GM18867 (cell line): ENCODE data around the gene GSTA4.
A peak's percentile ranks its signal among the peaks of the same experiment; 100 is the strongest.
"Not testable (repeated sequence)": the region's sequence is repeated elsewhere in the genome, so short reads cannot be mapped to it uniquely, and the experiment has no call there.

Source experiments
- ATAC-seq: cut with Tn5 transposase; IDR thresholded peaks from one replicate; pipeline ENCODE4 v1.9.1; 2021; ENCODE audit warnings: mild to moderate bottlenecking, moderate library complexity; ENCODE audit not compliant: unreplicated experiment

GSTA4 gene

GRCh38 chr6:53014744-53015143 lies 19.7 kb upstream of the GSTA4 start:
- no peak for ATAC-seq

GRCh38 chr6:53014063-53014462 lies 19.0 kb upstream of the GSTA4 start:
- ATAC-seq = no peak

DNA sequence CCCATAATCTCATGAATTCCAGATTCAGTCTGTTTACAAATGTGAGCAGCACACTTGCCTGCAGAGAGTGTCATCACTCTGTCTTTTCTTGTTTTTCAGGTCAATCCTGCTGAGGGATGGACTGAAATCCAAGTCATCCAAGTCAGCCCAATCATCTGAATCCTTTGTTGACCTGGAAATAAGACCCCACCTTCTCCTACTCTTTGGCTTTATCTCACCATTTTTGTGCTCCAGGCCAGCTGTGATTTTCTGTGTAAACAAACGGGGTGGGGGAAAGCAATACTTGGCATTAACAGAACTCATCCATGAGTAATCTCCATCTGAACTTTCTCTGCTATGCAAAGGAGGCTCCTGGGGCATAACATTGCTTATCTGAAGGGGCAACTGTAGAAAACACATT lies 16.9 kb upstream of the GSTA4 start:
- ATAC-seq = no peak

GRCh38 chr6:53010504-53010903 lies 15.4 kb upstream of the GSTA4 start:
- ATAC-seq = no peak

- ATAC-seq = no peak
Observed at GRCh38 chr6:53009511-53009910, 14.4 kb upstream of the GSTA4 start.

- ATAC-seq = no peak
Observed at GRCh38 chr6:53009056-53009455, 14.0 kb upstream of the GSTA4 start.

DNA sequence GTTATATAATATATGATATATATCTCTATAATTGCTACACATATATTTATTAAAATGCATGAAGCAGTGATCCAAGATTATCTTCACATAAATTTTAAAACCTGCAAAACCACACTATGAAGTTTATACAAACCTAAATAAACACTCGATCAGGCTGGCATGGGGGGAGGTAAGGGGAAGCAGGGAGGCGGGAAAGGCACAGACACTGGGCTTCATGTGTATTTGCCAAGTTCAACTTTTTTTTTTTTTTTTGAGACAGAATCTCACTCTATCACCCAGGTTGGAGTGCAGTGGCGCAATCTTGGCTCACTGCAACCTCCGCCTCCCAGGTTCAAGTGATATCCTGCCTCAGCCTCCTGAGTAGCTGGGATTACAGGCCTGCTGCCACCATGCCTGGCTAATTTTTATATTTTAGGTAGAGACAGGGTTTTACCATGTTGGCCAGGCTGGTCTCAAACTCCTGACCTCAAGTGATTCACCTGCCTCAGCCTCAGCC lies 13.2 kb upstream of the GSTA4 start:
- ATAC-seq = not testable (repeated sequence)

- ATAC-seq = no peak
Observed at GRCh38 chr6:53005663-53006250, 10.7 kb upstream of the GSTA4 start.

- no peak for ATAC-seq
Observed at GRCh38 chr6:52999456-52999855, 4.4 kb upstream of the GSTA4 start.

- ATAC-seq = no peak
Observed at GRCh38 chr6:52998603-52999002, 3.5 kb upstream of the GSTA4 start.

DNA sequence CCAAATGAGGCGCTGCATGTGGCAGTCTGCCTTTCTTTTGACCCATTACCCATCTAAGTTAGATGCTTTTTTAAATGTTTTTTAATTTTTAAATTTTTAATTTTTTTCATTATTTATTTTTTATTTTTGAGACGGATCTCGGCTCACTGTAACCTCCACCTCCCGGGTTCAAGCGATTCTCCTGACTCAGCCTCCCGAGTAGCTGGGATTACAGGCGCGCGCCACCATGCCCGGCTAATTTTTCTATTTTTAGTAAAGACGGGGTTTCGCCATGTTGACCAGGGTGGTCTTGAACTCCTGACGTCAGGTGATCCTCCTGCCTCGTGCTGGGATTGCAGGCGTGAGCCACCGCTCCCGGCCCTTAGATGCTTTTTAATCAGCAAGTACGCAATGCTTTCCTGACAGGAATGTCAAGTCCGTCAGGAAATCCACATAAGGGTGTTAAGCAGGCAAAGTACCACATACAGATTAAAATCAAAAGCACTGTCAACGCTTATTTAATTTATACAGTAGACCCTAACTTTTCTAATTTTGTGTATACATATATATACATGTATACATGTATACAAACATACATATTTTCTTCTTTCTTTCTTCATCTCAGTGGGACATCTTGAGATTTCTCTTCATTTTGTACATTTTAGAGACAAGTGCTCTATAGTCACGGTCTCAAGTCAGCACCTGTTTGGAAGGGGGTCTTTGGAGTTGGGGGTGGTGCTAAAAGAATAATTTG lies 995 bp upstream of the GSTA4 start:
- peak; percentile 0 for ATAC-seq

DNA sequence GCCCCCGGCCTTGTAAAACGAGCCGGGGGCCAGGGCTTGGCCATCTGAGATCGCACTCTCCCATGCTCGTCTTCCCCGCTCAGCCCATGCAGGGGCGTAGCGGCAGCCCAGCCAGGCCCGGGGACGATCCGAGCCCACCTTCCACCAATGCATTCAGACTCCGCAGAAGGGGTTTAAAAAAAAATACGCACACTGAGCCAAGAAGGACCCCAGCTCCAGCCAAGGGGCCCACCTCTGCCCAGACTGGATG lies 320 bp downstream of the GSTA4 start:
- peak; percentile 12 for ATAC-seq

DNA sequence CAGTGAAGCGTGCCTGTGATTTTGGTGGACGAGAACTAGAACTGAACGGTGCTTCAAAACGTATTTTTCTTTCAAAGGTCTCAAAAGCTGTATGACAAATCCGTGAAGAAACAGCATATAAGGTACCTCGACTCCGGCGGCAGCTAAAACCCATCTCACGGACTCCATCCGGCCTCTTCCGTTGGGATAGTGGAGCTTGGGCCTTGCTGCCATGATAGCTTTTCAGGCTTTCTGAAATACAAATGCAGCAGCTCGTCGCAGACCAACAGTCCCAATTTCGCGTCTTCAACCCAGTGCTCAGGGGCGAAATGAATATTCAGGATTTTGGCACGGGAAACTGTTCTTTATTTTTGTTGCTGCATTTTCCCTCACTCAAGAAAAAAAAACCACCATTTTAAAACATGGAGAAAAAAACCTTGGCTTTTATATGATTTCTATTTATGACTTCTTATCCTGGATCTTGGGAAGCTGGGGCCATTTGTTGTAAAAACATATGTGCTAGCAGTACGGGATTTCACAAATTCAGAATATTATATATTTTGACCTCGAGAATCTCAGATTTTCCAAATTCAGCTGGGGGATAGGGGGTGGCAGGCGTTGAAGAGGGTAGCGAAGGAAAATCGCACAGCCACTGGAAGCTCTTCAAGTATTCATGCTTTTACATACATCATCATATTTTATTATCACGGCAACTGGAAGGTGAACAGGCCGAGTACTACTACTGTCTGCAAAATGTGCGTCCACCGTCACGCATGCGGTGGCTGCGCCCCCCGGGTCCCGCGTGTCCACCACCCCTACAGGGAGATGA lies 849 bp downstream of the GSTA4 start:
- ATAC-seq = peak; percentile 1

- no peak for ATAC-seq
Observed at GRCh38 chr6:52992980-52993920, 1.8 kb downstream of the GSTA4 start.

DNA sequence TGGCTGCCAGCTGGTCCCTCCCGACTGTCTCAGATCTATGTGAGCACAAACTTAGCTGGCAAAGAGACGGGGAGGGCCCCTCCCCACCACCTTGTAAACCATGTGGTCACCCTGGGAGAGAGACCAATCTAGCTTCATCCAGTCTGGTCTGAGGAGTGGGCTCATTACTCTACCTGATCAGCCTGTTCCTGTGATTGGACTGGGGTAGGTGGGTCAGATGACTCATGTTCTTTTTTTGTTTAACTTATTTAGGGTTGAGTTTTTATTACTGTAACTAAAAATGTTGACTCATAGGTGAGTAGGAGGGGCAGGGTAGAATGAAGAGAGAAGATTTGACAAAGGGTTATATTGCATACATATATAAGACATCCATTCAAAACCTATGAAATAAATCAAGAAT lies 4.7 kb downstream of the GSTA4 start:
- no peak for ATAC-seq

DNA sequence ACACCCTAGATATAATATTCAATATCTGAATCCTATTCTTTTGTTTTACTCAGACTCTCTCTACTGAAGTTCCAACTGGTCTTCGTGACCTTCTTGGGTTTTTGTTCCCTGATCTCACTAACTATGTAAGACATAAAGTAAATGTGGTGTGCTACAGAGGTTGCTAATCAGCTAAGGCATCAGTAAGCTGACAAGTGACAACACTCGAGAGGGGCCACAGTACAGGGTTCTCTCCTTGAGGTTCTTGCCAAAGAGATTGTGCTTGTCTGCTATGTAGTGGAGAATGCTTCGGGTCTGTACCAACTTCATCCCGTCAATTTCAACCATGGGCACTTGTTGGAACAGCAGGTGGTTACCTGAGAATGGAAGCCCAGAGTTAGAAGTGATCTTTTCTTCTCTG lies 9.9 kb downstream of the GSTA4 start:
- ATAC-seq = no peak

GRCh38 chr6:52984247-52984646 lies 10.8 kb downstream of the GSTA4 start:
- peak; percentile 72 for ATAC-seq

DNA sequence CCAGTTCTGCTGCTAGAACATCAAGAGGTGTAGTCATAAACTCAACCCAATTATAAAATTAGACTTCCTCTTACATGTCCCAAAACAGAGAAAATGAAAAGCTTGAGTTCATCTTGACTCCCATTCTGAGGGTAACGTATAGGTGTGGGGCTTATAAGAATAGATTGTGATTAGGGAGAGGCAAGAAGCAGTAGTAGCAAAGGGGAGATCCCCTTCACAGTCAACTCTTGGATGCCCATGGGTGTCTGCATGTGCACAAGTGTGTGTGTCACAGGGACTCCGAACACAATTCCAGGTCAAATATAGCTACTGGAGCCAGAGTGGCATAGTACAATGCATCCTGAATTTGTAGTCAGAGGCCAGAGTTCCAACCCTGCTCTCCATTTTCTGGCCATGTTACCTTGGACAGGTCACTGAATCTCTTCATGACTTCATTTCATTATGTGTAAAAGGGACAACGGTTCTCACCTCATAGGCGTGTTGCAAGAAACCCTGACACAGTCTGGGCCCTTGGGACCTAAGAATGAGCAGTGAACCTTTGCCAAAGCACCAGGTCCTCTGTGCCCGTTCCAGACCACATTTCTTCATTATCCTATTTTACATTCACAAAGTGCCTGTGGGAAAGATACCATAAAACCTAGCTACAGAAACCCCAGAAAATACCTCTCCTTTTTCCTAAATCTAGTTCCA lies 11.8 kb downstream of the GSTA4 start:
- no peak for ATAC-seq

DNA sequence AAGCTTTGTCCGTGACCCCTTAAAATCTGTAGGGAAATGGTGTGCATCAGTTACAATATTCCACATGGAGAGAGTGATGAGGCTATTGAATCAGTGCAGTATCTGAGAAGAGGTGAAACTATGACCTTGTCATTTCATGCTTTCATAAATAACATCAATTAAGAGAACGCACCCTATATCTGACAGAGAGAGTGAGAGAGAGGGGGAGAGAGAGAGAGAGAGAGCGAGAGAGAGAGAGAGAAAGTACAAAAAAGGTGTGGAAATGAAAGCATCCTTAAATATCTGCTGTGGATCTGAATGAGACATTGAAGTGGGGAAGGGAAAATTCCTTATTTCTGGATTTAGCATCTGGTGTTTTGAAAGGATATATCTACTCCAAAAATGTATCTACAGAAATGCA lies 12.4 kb downstream of the GSTA4 start:
- ATAC-seq = no peak

DNA sequence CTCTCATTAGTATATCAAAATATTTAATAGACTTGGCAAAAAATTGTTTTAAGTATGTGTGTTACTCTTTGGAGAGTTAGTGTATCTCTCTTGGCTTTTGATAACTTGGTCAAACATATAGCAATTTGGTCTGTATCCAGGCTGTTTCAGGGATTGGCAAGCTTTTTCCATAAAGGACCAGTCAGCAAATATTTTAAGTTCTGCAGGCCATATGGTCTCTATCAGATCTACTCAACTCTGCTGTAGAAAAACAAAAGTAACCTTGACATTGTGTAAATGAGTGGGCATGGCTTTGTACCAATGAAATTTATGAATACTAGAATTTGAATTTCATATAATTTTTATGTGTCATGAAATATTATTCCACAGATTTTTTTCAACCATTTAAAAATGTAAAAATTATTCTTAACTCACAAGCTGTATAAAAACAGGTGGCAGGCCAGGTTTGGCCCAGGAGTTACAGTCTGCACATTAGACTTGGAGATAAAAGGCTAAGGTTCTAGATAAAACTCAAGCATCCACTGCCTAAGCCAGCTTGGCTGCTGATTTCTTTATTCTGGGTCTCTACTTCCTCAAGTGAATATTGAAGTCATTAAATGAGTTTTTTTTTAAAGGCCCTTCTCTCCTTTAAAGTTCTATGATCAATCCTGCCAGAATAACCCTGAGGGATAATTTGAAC lies 13.7 kb downstream of the GSTA4 start:
- ATAC-seq = no peak
